HG03442 (cell line): ENCODE data around the gene MINDY4.

Experiments used
- ATAC-seq: cut with Tn5 transposase; IDR thresholded peaks from one replicate; pipeline ENCODE4 v1.9.1; 2021; ENCODE audit warnings: mild to moderate bottlenecking, moderate library complexity; ENCODE audit not compliant: unreplicated experiment

Gene MINDY4

GRCh38 chr7:30873207-30873606 is 102.0 kb downstream of the MINDY4 start:
- ATAC-seq, result no peak

GRCh38 chr7:30873656-30874055 is 102.4 kb downstream of the MINDY4 start:
- no peak for ATAC-seq

DNA sequence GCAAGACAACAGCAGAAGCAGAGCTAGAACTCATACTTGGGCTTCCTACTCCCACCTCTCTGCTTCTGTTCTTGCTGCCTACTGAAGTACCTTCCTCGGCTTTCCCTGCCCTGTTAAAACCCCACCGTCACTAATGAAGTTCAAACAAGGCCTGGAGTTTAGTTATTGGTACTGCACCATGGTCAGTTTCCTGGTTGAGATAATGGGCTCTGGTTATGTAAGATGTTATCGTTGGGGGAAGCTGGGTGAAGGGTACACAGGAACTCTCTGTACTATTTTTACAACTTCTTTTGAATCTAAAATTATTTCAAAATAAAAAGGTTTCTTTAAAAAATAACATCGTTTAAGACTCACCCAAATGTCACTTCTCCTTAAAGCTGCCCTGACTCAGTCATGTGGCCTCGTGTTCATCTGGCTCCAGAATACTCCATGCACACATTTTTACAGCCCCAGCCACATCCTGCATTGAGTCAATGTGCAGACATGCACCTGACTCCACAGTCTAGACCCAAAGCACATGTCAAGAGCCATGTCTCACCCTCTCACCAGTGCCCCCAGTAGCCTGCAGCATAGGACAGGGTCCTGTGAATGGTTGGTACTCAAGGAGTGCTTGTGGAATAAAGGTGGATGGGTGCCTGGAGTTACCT is 103.6 kb downstream of the MINDY4 start:
- ATAC-seq, result no peak

DNA sequence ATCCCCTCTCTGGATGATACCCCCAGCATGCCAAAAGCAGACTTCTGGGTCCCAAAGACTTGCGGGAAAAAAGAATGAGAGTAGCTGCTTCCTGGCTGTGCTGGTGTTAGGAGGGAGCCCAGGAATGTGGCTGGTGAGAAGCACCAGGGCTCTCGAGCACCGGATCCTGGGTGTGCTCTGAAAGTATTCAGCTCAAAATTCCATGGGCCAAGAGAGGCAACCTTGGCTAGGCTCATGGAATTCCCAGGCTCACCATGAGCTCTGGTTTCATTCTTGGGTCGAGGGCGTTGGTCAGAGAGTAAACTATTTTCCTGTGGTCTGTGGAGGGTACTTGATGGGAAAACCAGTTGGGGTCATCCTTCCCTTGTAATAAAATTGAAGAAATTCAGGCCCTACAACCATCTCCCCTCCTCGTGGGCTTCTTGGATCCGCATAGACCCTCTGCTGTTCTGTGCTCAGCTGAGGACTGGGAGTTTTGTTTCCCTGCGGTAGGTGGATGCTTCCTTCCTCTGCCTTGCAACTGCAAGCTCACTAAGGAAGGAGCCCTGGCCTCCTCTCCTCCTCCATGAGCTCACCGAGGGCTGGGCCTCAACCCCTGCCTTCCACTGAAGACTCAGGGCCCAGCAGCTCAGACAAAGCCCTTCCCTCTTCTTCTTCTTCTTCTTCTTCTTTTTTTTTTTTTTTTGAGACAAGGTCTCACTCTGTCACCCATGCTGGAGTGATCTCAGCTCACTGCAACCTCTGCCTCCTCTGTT is 106.0 kb downstream of the MINDY4 start:
- ATAC-seq, result no peak

GRCh38 chr7:30877993-30878392 is 106.8 kb downstream of the MINDY4 start:
- no peak for ATAC-seq

DNA sequence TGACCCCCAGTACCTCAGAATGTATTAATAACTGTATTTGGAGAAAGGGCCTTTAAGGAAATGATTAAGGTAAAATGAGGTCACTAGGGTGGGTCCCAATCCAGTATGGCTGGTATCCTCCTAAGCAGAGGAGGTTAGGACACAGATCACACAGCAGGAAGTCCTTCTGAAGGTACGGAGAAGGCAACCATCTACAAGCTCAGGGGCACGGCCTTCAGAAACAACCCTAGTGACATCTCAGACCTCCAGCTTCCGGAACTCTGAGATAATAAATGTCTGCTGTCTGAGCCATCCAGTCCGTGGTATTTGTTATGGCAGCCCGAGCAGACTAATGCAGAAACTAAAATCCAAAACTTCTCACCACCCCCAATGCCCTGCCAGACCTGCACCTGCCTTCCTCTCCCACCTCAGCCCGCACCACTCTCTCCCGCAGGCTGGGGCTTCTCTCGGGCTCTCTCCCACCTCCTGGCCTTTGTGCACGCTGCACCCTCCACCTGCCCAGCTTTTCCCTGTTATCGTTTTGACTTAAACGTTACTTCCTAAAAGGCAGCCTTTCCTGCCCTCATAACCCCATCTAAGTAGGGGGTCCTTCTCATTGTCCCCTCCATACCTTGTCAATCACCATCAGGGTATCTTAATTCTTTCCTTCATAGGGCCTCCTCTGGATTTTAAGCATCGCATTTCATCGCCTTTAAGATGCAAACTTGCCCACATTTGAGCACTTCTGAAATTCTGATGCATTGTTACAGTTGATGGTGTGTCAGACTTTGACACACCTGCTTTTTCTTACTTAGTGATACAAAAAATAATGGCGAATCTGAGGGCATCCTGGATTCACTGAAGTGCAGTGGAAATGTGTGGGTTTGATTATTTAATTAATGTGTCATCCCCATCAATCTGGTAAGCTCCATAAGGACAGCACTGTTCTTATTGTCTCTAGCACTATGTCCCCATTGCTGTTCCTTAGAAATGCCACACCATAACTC is 108.2 kb downstream of the MINDY4 start:
- no peak for ATAC-seq

- ATAC-seq, result no peak
Measured at GRCh38 chr7:30880125-30880720, 109.0 kb downstream of the MINDY4 start.

- ATAC-seq, result no peak
Measured at GRCh38 chr7:30880941-30881340, 109.7 kb downstream of the MINDY4 start.

GRCh38 chr7:30881448-30881847 is 110.2 kb downstream of the MINDY4 start:
- ATAC-seq, result no peak

GRCh38 chr7:30884881-30885280 is 113.7 kb downstream of the MINDY4 start:
- ATAC-seq, result no peak

- ATAC-seq, result no peak
Measured at GRCh38 chr7:30886608-30887011, 115.4 kb downstream of the MINDY4 start.

GRCh38 chr7:30887464-30887872 is 116.3 kb downstream of the MINDY4 start:
- no peak for ATAC-seq

- ATAC-seq, result no peak
Measured at GRCh38 chr7:30888747-30889146, 117.5 kb downstream of the MINDY4 start.

GRCh38 chr7:30890226-30890625 is 119.0 kb downstream of the MINDY4 start:
- ATAC-seq, result no peak

- ATAC-seq, result no peak
Measured at GRCh38 chr7:30893357-30893756, 122.1 kb downstream of the MINDY4 start.

- ATAC-seq, result no peak
Measured at GRCh38 chr7:30894009-30894408, 122.8 kb downstream of the MINDY4 start.

GRCh38 chr7:30894866-30895605 is 123.8 kb downstream of the MINDY4 start:
- no peak for ATAC-seq

DNA sequence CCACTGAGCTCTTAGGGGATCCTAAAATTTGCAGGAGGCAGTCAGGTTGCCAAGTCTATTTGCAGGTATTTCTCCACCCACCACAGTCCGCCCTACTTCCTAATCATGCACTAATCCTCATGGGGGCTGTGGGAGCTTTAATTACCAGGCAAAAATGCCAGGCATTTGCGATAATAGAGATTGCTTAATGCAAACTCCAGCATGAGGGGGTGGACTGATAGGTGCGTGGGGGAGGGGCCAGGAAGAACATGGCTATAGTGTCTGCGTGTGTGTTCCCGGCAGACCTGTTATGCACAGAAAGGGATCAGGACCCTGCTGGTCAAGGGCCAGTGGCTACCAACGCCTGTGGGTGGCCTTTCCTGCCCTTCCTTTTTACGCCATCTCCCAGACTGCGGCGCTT is 124.8 kb downstream of the MINDY4 start:
- ATAC-seq, result no peak

GRCh38 chr7:30896783-30897637 is 125.8 kb downstream of the MINDY4 start:
- no peak for ATAC-seq
